RKO (cell line): Measurements from ENCODE around the gene BMI1.

Experiments used
- DNase-seq: peaks from one replicate; pipeline ENCODE4 v3.0.0-alpha.2; 2016; ENCODE audit warnings: low spot score

The BMI1 gene

DNA sequence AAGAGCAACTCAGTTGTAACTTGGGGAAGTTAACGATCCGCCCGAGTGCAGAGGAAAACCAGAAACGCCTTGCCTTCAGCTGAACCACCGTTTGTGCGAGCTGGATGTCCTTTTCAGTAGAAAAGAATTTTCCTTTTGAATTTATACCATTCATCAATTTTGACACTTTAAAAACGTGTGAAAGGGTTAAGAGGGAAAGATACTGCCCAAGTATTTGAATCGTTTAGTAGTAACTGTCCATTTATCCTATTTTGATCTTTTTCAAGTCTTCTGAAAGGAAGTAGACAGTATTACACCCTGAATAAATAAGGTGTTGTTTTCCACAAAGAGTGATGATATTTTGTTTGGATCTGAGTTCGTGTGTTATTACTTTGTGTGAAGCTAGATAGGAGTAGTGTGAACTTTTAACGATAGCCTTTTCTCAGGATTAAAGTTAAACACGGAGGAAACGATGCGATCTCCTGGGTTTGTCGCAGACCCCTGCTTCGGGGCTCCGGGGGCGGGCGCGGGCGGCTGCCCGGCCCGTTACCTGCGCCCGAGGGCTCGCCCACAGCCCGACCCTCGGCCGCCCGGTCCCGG lies 830 bp upstream of the BMI1 start:
- peak; percentile 55 for DNase-seq

GRCh38 chr10:22321156-22321923 lies 441 bp downstream of the BMI1 start:
- peak; percentile 80 for DNase-seq

GRCh38 chr10:22321924-22322640 lies 1.2 kb downstream of the BMI1 start:
- peak; percentile 58 for DNase-seq

GRCh38 chr10:22322641-22323160 lies 1.8 kb downstream of the BMI1 start:
- DNase-seq = peak; percentile 44

DNA sequence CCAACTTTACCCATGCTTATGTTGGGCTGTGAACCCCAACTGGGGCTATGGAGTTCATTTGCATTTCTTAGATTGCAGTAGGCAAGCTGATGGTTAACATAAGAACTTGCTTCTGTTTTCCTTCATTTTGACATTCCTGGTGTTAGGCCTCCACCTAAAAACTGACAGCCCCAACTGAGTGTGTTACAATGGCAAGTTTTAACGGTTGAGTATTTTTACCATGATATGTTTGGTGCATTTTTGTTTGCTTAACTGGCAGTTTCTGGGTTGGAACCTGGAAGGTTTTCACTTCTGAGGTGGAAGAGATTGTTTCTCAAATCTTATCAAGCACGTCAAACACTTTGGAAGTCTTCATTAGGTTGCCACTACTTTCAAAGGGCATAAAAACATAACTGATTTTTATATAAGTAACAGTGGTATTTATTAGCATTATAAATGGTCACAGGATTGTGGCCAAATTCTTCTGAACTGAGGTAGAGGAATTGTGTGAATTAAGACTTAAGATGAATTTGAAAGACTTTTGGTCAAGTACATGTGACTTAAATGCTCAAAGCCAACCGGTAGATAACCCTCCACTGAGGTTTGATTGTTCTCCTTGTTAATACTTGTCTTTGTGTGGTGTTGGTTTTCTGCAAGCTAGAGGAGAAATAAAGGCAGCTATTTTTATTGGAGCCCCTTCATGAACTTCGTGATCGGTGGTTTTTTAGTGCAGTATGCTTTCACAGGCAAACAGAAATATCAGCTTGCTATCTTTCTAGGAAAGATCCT lies 2.8 kb downstream of the BMI1 start:
- peak; percentile 37 for DNase-seq

DNA sequence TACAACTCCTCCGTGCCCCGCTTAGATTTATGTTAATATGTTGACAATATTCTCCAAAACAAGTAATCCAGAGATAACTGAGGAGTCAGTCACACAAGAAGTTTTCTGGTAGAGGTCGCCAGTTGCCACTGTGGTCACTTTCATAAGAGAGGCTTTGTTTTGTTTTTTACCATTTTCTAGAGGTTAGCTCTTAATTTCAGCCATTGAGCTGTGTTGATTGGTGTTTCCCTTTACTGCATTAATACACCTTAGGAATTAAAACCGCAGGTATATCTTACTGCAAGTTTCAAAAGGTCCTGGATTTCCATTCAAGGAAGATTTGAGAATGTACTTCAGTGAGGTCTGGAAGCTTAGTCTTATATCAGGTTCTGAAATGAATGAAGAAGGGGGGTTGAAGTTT lies 3.5 kb downstream of the BMI1 start:
- DNase-seq = peak; percentile 29

DNA sequence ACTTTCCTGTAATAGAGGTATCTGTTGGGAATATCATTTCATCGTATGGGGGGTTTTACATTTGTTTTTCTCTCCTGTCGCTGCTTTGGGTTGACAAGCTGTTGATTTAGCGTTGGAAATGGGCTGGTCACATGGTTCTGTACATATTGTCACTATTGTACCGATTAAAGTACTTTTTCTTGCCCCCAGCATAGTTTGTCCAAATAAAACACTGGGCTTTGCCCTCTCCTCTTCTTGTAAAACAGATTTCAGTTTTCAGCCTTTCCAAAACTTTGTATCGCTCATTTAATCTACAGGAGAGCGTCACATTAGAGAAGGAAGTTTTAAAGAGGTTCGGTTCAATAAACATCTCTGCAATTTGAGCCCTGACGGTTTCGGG lies 4.0 kb downstream of the BMI1 start:
- peak; percentile 22 for DNase-seq

DNA sequence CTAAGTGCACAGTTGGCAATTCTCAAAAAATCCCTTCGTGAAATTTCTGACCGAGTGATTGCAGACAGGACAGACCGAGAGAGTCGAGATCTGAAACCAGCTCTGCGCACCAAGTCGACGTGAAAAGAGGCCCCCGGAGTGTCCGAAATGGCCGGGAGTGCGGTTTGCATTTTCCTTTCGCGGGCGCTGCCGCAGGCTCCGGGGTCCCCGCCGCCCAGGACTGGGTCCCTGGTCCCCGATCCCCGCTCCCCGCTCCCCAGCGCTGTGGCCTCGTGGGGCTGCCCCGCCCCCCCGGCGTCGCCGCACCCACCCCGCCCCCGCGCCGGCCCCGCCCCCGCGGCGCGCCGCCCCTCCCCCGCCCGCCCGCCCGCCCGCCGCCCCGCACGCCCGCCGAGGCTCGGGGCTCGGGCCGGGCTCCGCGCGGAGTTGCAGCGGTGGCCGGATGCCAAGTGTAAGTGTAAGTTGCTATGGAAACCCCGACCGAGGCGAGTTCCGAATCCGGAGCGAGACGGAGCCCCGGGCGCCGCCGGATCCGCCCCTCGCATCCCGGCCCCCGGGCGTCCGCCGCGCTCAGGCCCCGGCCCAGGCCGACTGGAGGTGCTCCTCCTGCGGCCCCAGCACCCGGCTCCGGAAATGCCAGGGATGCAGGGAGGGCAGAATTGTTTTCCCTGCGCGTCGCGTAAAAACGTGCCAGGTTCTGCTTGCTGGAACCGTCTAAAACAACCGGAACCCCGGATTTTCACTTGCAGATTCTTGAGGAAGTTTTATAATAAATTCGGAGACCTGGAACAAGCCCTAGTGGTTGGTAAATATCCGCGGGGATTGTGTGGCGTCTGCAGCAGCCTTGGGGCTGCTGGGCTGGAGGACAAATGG lies 4.6 kb downstream of the BMI1 start:
- DNase-seq = peak; percentile 84

GRCh38 chr10:22326145-22326702 lies 5.3 kb downstream of the BMI1 start:
- DNase-seq = peak; percentile 58

GRCh38 chr10:22329150-22329549 lies 8.3 kb downstream of the BMI1 start:
- DNase-seq = no peak

DNA sequence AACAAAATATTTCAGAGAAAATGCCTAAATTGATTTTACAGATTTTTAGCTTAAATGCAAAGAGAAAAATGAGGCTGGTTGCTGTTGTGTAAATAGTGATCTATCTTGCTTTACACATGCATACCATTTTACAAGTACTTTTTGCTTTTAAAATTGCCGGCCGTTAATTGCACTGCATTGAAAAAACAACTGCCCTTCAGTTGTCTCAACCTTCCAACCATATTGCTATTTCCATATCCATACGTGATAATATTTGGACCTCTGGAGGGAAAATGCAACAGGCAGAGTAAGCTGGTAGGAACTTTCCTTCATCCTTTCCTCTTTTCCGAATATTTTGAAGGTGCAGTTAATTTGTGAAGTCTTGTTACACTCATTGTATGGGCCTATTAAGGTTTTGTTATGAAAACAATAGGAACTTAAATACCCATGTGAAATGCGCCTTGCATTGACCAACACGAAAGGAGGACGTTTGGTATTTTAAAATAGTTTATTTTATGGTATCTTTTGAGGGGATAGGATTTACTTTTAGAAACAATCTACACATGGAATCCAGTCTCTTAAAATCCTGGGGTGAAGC lies 11.3 kb downstream of the BMI1 start:
- no peak for DNase-seq

DNA sequence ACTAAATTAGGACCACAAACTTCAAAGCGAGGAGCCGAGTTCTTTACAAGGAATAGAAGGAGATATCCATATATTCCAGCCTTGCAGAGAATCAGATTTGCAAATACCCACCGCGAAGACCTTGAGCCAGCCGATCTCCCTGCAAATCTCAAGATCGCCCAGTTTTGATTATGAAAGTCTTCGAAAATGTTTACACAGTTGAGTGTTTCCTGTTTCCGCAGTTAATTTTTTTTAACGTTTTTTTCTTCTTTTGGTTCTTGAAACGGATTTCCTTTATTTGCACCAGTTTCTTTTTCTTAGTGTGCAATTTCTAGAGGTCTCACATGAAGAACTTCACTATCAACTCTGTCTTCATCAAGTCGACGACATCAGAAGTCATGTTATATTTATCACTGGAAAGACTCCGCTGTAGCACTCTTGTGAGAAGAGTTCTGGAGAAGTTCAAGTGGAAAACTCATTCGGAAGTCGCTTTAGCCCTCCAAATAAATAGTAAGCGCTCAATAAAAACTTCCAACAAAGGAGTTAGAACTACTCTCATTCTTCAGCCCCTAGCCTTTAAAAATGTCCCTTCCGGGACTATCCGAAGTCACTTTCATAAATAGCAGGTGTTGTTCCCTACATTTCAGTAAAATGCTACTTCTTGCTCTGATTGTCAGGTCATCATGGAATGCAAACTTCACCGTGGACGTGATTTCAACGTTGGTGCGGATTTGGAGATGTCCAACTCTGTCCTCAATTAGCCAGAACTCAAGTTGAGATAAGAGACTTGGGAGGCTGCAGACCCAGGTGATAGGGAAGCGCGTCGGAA lies 12.5 kb downstream of the BMI1 start:
- DNase-seq = no peak

- no peak for DNase-seq
These were observed 13.0 kb downstream of the BMI1 start for GRCh38 chr10:22333975-22334282.

DNA sequence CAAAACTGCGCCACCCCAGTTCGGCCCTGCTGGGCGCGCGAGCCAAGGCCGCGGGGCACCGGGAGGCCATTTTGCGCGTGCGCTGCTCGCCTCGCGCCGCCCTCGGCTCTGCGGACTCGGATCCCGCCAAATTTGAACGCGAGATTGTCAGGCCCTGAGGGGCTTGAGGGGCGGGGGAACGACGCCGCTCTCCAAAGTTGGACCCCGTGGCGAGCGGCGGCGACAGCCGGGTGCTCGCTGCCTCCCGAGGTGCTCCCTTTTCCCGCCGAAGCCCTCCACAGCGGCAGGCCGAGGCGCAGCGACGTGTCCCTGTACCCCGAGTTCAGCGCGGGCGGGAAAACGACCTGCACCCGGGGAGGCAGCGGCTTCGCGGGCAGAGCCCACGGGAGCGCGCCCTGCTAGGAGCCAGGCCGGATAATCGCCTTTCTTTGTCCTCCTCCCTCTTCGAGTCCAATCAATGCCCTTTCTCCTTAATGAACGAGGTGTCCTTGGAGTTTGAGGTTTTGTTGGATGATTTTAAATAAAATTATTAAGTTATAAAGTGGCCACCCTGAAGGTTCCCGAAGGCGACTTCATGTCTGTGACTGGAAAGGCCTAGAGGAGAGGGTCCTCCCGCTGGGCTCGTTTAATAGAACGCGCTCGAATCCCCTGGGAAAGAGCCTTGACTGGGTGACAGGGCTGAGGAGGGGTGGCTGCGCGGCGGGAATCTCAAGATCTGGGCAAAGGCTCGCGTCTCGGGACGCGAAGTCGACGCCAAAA lies 13.7 kb downstream of the BMI1 start:
- DNase-seq = no peak

DNA sequence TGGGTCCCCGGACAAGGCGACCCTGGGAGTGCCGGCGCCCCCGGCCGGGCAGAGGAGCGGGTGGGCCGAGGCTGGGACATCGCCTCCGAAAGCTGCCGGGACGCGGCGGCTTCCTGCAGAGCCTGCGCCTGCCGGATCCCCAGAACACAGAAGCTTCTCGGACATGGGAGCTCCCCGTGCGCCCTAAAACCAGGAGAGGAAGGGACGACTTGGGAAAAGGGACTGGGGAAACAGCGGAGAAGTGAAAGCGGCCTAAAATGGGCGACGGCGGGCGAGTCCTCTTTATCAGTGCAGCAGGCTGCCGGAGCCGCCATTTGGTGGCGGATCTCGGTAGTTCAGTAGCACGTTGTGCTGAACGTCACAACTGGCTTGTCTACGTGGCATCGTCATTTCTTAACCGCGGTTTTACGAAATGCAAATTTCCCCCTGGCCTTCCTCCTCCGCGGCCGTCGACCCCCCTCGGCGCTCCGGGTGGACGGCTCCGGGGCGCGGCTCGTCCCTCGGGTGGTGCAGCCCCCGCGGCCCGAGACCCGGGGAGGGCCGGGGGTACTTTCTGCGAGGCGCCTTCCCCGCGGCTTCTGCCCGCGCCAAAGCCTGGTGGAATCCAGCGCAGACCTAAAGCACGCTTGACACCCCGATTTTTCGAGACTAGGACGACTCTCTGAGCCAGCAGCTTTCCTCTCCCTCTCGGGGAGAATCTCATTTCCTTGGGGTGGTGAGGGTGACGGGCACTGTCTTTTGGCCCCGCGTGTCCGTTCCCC lies 14.5 kb downstream of the BMI1 start:
- DNase-seq = no peak

DNA sequence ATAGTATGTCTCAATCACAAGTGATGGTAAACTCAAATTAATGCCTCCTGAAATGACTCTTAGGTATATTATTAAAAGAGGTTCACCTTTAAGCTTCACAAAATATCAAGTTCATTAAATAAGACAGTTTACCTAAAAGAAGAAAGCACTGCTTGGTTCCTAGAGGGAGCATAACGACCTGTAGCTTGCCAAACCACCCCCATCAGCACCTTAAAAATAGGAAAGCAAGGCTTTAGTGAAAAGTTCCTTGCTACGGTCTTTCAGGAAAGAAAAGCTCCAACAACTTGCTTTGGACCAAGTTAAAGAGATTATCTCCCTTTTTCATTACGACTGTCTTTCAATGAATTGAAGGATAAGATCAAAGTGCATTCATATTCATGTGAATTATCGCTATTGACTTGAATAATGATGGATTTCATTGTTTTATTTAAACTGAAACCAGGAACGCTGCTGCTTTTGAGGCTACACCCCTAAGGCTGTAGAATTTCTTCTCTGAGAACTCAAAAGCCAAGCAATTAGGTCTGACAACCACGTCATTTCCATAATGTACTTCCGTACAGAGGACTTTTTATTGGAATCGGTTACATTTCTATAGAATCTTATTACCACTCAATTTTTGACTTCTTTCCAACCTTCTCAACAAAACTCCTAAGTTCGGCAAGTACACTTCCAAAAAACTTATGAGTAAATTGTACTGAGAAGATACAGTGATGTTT lies 17.4 kb downstream of the BMI1 start:
- DNase-seq = peak; percentile 11

- no peak for DNase-seq
These were observed 18.0 kb downstream of the BMI1 start for GRCh38 chr10:22338931-22339330.
